ENCODE results near the gene CTIF. TPM values are rescaled to one million over a fixed set of nuclear protein-coding genes. Genes with fewer than 3 reads are reported as not detected.

CTIF gene
- total and polyA plus RNA-seq, 5 donors from 2014 or later: 0.23 to 1.8 TPM; not detected in 3

GRCh38 chr18:48566589-48566988 is 27.8 kb downstream of the CTIF start:
- Mint-ChIP-seq H3K27ac (peak overlapping the region in 1 of 3 donors; percentile 58), H3K9me3 (peaks cover 0 to 3% (median 0%) of the 10 kb centered on the region in 7 donors), H3K36me3 (no peaks in the 10 kb centered on the region), H3K4me1 (no peaks in the 10 kb centered on the region), H3K27me3 (peaks cover 13% of the 10 kb centered on the region), H3K4me3 (no peak overlapping the region)
- ATAC-seq (ENCODE audit: low read depth in 2 of 2): no peak
- Histone ChIP-seq H3K27ac (ENCODE audit: insufficient read depth, low read length, poor library complexity, severe bottlenecking) (no peak overlapping the region), H3K27me3 (ENCODE audit: control insufficient read depth, insufficient read depth, low read length) (no peaks in the 10 kb centered on the region), H3K4me3 (ENCODE audit: low read depth, low read length) (no peak overlapping the region), H3K9me3 (ENCODE audit: control insufficient read depth in 2 of 2, low read length in 2 of 2) (no peaks in the 10 kb centered on the region), H3K4me1 (ENCODE audit: control insufficient read depth, insufficient read depth, low read length, poor library complexity, severe bottlenecking) (no peaks in the 10 kb centered on the region), H3K36me3 (ENCODE audit: control insufficient read depth, insufficient read depth, low read length) (no peaks in the 10 kb centered on the region)
- DNase-seq: no peak

GRCh38 chr18:48567388-48567787 is 28.6 kb downstream of the CTIF start:
- ATAC-seq (ENCODE audit: low read depth in 2 of 2) (no peak), DNase-seq (no peak)
- H3K36me3 ChIP-seq (ENCODE audit: control insufficient read depth, insufficient read depth, low read length): no peaks in the 10 kb centered on the region
- Mint-ChIP-seq H3K4me3 (no peak overlapping the region), H3K27me3 (peaks cover 8% of the 10 kb centered on the region), H3K36me3 (no peaks in the 10 kb centered on the region), H3K9me3 (peaks cover 0 to 3% (median 0%) of the 10 kb centered on the region in 7 donors), H3K4me1 (no peaks in the 10 kb centered on the region), H3K27ac (no peak overlapping the region)
- H3K4me1 ChIP-seq (ENCODE audit: control insufficient read depth, insufficient read depth, low read length, poor library complexity, severe bottlenecking): no peaks in the 10 kb centered on the region
- no peaks in the 10 kb centered on the region for H3K27me3 ChIP-seq (ENCODE audit: control insufficient read depth, insufficient read depth, low read length)
- H3K4me3 ChIP-seq (ENCODE audit: low read depth, low read length): no peak overlapping the region
- H3K27ac ChIP-seq (ENCODE audit: insufficient read depth, low read length, poor library complexity, severe bottlenecking): no peak overlapping the region
- no peaks in the 10 kb centered on the region for H3K9me3 ChIP-seq (ENCODE audit: control insufficient read depth in 2 of 2, low read length in 2 of 2)

- H3K4me1 Mint-ChIP-seq: no peaks in the 10 kb centered on the region
- H3K27ac Mint-ChIP-seq: no peak overlapping the region
- H3K27me3 Mint-ChIP-seq: peaks cover 8% of the 10 kb centered on the region
- Histone ChIP-seq H3K27ac (ENCODE audit: insufficient read depth, low read length, poor library complexity, severe bottlenecking) (no peak overlapping the region), H3K9me3 (ENCODE audit: control insufficient read depth in 2 of 2, low read length in 2 of 2) (no peaks in the 10 kb centered on the region), H3K27me3 (ENCODE audit: control insufficient read depth, insufficient read depth, low read length) (no peaks in the 10 kb centered on the region), H3K4me1 (ENCODE audit: control insufficient read depth, insufficient read depth, low read length, poor library complexity, severe bottlenecking) (no peaks in the 10 kb centered on the region), H3K4me3 (ENCODE audit: low read depth, low read length) (no peak overlapping the region), H3K36me3 (ENCODE audit: control insufficient read depth, insufficient read depth, low read length) (no peaks in the 10 kb centered on the region)
- peaks cover 0 to 3% (median 0%) of the 10 kb centered on the region in 7 donors for H3K9me3 Mint-ChIP-seq
- no peak overlapping the region for H3K4me3 Mint-ChIP-seq
- no peaks in the 10 kb centered on the region for H3K36me3 Mint-ChIP-seq
- DNase-seq (no peak), ATAC-seq (ENCODE audit: low read depth in 2 of 2) (no peak)
Measured at GRCh38 chr18:48569139-48569914, 30.5 kb downstream of the CTIF start.

GRCh38 chr18:48569915-48570264 is 31.1 kb downstream of the CTIF start:
- no peaks in the 10 kb centered on the region for H3K9me3 ChIP-seq (ENCODE audit: control insufficient read depth in 2 of 2, low read length in 2 of 2)
- Mint-ChIP-seq H3K36me3 (no peaks in the 10 kb centered on the region), H3K27me3 (peaks cover 8% of the 10 kb centered on the region), H3K27ac (no peak overlapping the region), H3K4me3 (no peak overlapping the region), H3K9me3 (peaks cover 0 to 3% (median 0%) of the 10 kb centered on the region in 7 donors), H3K4me1 (no peaks in the 10 kb centered on the region)
- ATAC-seq (ENCODE audit: low read depth in 2 of 2) (no peak), DNase-seq (no peak)
- H3K4me1 ChIP-seq (ENCODE audit: control insufficient read depth, insufficient read depth, low read length, poor library complexity, severe bottlenecking): no peaks in the 10 kb centered on the region
- H3K27ac ChIP-seq (ENCODE audit: insufficient read depth, low read length, poor library complexity, severe bottlenecking): no peak overlapping the region
- H3K36me3 ChIP-seq (ENCODE audit: control insufficient read depth, insufficient read depth, low read length): no peaks in the 10 kb centered on the region
- no peak overlapping the region for H3K4me3 ChIP-seq (ENCODE audit: low read depth, low read length)
- H3K27me3 ChIP-seq (ENCODE audit: control insufficient read depth, insufficient read depth, low read length): no peaks in the 10 kb centered on the region

GRCh38 chr18:48570313-48570712 is 31.5 kb downstream of the CTIF start:
- Mint-ChIP-seq H3K27ac (no peak overlapping the region), H3K36me3 (no peaks in the 10 kb centered on the region), H3K27me3 (peaks cover 8% of the 10 kb centered on the region), H3K4me1 (no peaks in the 10 kb centered on the region), H3K9me3 (peaks cover 0 to 3% (median 0%) of the 10 kb centered on the region in 7 donors), H3K4me3 (no peak overlapping the region)
- Histone ChIP-seq H3K4me3 (ENCODE audit: low read depth, low read length) (no peak overlapping the region), H3K27me3 (ENCODE audit: control insufficient read depth, insufficient read depth, low read length) (no peaks in the 10 kb centered on the region), H3K4me1 (ENCODE audit: control insufficient read depth, insufficient read depth, low read length, poor library complexity, severe bottlenecking) (no peaks in the 10 kb centered on the region), H3K27ac (ENCODE audit: insufficient read depth, low read length, poor library complexity, severe bottlenecking) (no peak overlapping the region), H3K9me3 (ENCODE audit: control insufficient read depth in 2 of 2, low read length in 2 of 2) (no peaks in the 10 kb centered on the region), H3K36me3 (ENCODE audit: control insufficient read depth, insufficient read depth, low read length) (no peaks in the 10 kb centered on the region)
- DNase-seq (no peak), ATAC-seq (ENCODE audit: low read depth in 2 of 2) (no peak)

GRCh38 chr18:48571639-48572384 is 33.0 kb downstream of the CTIF start:
- H3K27me3 Mint-ChIP-seq: peaks cover 4% of the 10 kb centered on the region
- Histone ChIP-seq H3K4me1 (ENCODE audit: control insufficient read depth, insufficient read depth, low read length, poor library complexity, severe bottlenecking) (no peaks in the 10 kb centered on the region), H3K4me3 (ENCODE audit: low read depth, low read length) (no peak overlapping the region), H3K36me3 (ENCODE audit: control insufficient read depth, insufficient read depth, low read length) (no peaks in the 10 kb centered on the region), H3K9me3 (ENCODE audit: control insufficient read depth in 2 of 2, low read length in 2 of 2) (no peaks in the 10 kb centered on the region), H3K27ac (ENCODE audit: insufficient read depth, low read length, poor library complexity, severe bottlenecking) (no peak overlapping the region), H3K27me3 (ENCODE audit: control insufficient read depth, insufficient read depth, low read length) (no peaks in the 10 kb centered on the region)
- no peak for ATAC-seq (ENCODE audit: low read depth in 2 of 2)
- no peak overlapping the region for H3K4me3 Mint-ChIP-seq
- no peak for DNase-seq
- no peaks in the 10 kb centered on the region for H3K36me3 Mint-ChIP-seq
- H3K27ac Mint-ChIP-seq: no peak overlapping the region
- H3K9me3 Mint-ChIP-seq: peaks cover 0 to 3% (median 0%) of the 10 kb centered on the region in 7 donors
- H3K4me1 Mint-ChIP-seq: no peaks in the 10 kb centered on the region

- no peaks in the 10 kb centered on the region for H3K27me3 ChIP-seq (ENCODE audit: control insufficient read depth, insufficient read depth, low read length)
- H3K36me3 Mint-ChIP-seq: no peaks in the 10 kb centered on the region
- no peak overlapping the region for H3K27ac ChIP-seq (ENCODE audit: insufficient read depth, low read length, poor library complexity, severe bottlenecking)
- no peaks in the 10 kb centered on the region for H3K4me1 Mint-ChIP-seq
- no peak for DNase-seq
- no peaks in the 10 kb centered on the region for H3K4me1 ChIP-seq (ENCODE audit: control insufficient read depth, insufficient read depth, low read length, poor library complexity, severe bottlenecking)
- no peak overlapping the region for H3K4me3 Mint-ChIP-seq
- no peaks in the 10 kb centered on the region for H3K9me3 ChIP-seq (ENCODE audit: control insufficient read depth in 2 of 2, low read length in 2 of 2)
- H3K27ac Mint-ChIP-seq: no peak overlapping the region
- H3K9me3 Mint-ChIP-seq: peaks cover 0 to 5% (median 0%) of the 10 kb centered on the region in 7 donors
- peaks cover 4% of the 10 kb centered on the region for H3K27me3 Mint-ChIP-seq
- ATAC-seq (ENCODE audit: low read depth in 2 of 2): no peak
- H3K4me3 ChIP-seq (ENCODE audit: low read depth, low read length): no peak overlapping the region
- no peaks in the 10 kb centered on the region for H3K36me3 ChIP-seq (ENCODE audit: control insufficient read depth, insufficient read depth, low read length)
Measured at GRCh38 chr18:48572402-48573126, 33.7 kb downstream of the CTIF start.
